CD4-positive, alpha-beta memory T cell (primary cell): ENCODE results near the gene GLRX5. TPM values are rescaled to one million over a fixed set of nuclear protein-coding genes. Genes with fewer than 3 reads are reported as not detected.

Experiments
- CTCF ChIA-PET: fragments of 350-600 bp; sonication (Branson Sonifier 250); formaldehyde crosslinking; loops from one replicate; lab custom pipeline; 2021; ENCODE audit warnings: inconsistent platforms; ENCODE audit not compliant: partially characterized antibody; lab: Charles Lee
- POLR2A ChIA-PET: fragments of 350-600 bp; sonication (Branson Sonifier 250); formaldehyde crosslinking; loops from one replicate; lab custom pipeline; 2021; ENCODE audit not compliant: partially characterized antibody; lab: Charles Lee
- DNase-seq, 5 donors: peaks; one replicate each; pipeline versions ENCODE4 v3.0.0 to v3.0.0-alpha.2; 2020 to 2022; ENCODE audit warnings: mixed read lengths in 1 of 5
- H3K27ac ChIP-seq: one replicate; pipeline ENCODE4 v1.7.0; 2013; ENCODE audit warnings: low read depth, low read length
- H3K27me3 ChIP-seq: 2 replicates; pipeline ENCODE4 v1.7.0; 2013; ENCODE audit warnings: mild to moderate bottlenecking, low read length, moderate library complexity; ENCODE audit not compliant: insufficient read depth
- H3K36me3 ChIP-seq: 2 replicates; pipeline ENCODE4 v1.7.0; 2013; ENCODE audit warnings: mild to moderate bottlenecking, low read length, moderate library complexity; ENCODE audit not compliant: insufficient read depth
- H3K4me1 ChIP-seq: 2 replicates; pipeline ENCODE4 v1.7.0; 2013; ENCODE audit warnings: mild to moderate bottlenecking, low read length, moderate library complexity; ENCODE audit not compliant: insufficient read depth
- H3K4me3 ChIP-seq, 2 donors: one replicate each; pipeline ENCODE4 v1.7.0; 2013; ENCODE audit warnings: low read length in 2 of 2, mild to moderate bottlenecking in 1 of 2
- H3K9me3 ChIP-seq, 2 donors: one replicate each; pipeline ENCODE4 v1.7.0; 2013; ENCODE audit warnings: low read length in 2 of 2, control low read depth in 1 of 2; ENCODE audit not compliant: control insufficient read depth in 1 of 2
- H3K27ac Mint-ChIP-seq, 7 donors: one replicate each; pipeline ENCODE4 v1.8.0; 2020 to 2021; ENCODE audit warnings: mixed read lengths in 7 of 7, mild to moderate bottlenecking in 6 of 7, inconsistent platforms in 3 of 7, moderate library complexity in 3 of 7
- H3K27me3 Mint-ChIP-seq, 2 donors: one replicate each; pipeline ENCODE4 v1.8.0; 2020 to 2021; ENCODE audit warnings: mixed read lengths in 2 of 2
- H3K36me3 Mint-ChIP-seq, 2 donors: one replicate each; pipeline ENCODE4 v1.8.0; 2020 to 2021; ENCODE audit warnings: mixed read lengths in 2 of 2, inconsistent platforms in 1 of 2, mild to moderate bottlenecking in 1 of 2
- H3K4me1 Mint-ChIP-seq, 4 donors: one replicate each; pipeline ENCODE4 v1.8.0; 2020 to 2021; ENCODE audit warnings: mixed read lengths in 4 of 4, mild to moderate bottlenecking in 1 of 4
- H3K4me3 Mint-ChIP-seq, 8 donors: one replicate each; pipeline ENCODE4 v1.8.0; 2020 to 2021; ENCODE audit warnings: mixed read lengths in 8 of 8, mild to moderate bottlenecking in 7 of 8, moderate library complexity in 6 of 8, inconsistent platforms in 3 of 8
- H3K9me3 Mint-ChIP-seq, 8 donors: one replicate each; pipeline ENCODE4 v1.8.0; 2020 to 2021; ENCODE audit warnings: mixed read lengths in 8 of 8, mild to moderate bottlenecking in 5 of 8, inconsistent platforms in 3 of 8, moderate library complexity in 1 of 8
- intact Hi-C: fragments of 100-400 bp; cut with micrococcal nuclease; formaldehyde crosslinking; loops from one replicate; pipeline ENCODE4 v1.15.1; 2023
- polyA plus RNA-seq, 2 donors: library from polyadenylated mRNA; unstranded; fragments of 300-500 nt; fragmentation: Illumina TruSeq; gene quantifications; one replicate each; pipeline ENCODE4 v1.2.3, GENCODE V29; 2021
- total RNA-seq, 2 experiments: library from RNA; stranded (reverse); gene quantifications; one replicate each; pipeline ENCODE4 v1.2.3, GENCODE V29; 2021

Gene GLRX5
- total and polyA plus RNA-seq, 4 experiments from 2014 or later: 17.6 to 74.7 (median 39.5) TPM

- no peak overlapping the region for H3K4me3 ChIP-seq
- ChIA-PET CTCF (interaction anchor here (1.0 to 1.8 kb wide), 6 partner anchors 10 to 431 kb away, joined by 3 to 8 read pairs (median 4); no protein-coding TSS in a partner anchor), POLR2A (no interaction called here)
- Mint-ChIP-seq H3K27me3 (peaks cover 2 to 5% of the 10 kb centered on the region in 2 donors), H3K4me1 (peaks cover 3 to 5% (median 4%) of the 10 kb centered on the region in 4 donors), H3K9me3 (peaks cover 0 to 2% (median 0%) of the 10 kb centered on the region in 8 donors), H3K36me3 (no peaks in the 10 kb centered on the region), H3K4me3 (no peak overlapping the region), H3K27ac (no peak overlapping the region)
- no peaks in the 10 kb centered on the region for H3K27me3 ChIP-seq
- DNase-seq: no peak
- no peaks in the 10 kb centered on the region for H3K9me3 ChIP-seq
- no peak overlapping the region for H3K27ac ChIP-seq
- no peaks in the 10 kb centered on the region for H3K36me3 ChIP-seq
- intact Hi-C loops: loop anchor here (10.0 kb wide), 1 partner anchor 862 kb away; no protein-coding TSS in a partner anchor
- no peaks in the 10 kb centered on the region for H3K4me1 ChIP-seq
Observed at GRCh38 chr14:95562892-95563685, 28.2 kb downstream of the GLRX5 start.

DNA sequence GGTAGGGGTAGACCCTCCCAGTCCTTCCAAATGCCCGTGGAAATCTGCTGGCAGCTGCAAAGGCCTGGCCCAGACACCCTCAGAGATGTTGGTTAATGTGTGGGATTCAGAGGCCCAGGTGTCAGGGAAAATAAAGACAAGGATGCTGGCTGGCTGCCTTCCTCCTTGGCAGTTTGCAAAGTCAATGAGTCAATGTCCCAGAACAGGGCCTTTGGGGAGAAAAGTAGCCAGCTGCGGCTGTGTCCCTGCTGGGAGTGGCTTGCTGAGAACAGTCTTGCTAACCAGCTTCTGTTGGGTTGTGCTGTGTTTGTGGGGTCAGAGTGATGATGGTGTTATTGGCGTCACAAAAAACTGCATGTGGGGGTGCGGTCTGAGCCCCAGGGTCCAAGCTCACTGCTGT lies 29.2 kb downstream of the GLRX5 start:
- Histone ChIP-seq H3K27me3 (no peaks in the 10 kb centered on the region), H3K27ac (no peak overlapping the region), H3K4me3 (no peak overlapping the region), H3K36me3 (no peaks in the 10 kb centered on the region), H3K4me1 (no peaks in the 10 kb centered on the region), H3K9me3 (no peaks in the 10 kb centered on the region)
- Mint-ChIP-seq H3K9me3 (no peaks in the 10 kb centered on the region), H3K4me1 (peaks cover 3 to 5% (median 4%) of the 10 kb centered on the region in 4 donors), H3K27me3 (peaks cover 2 to 5% of the 10 kb centered on the region in 2 donors), H3K4me3 (no peak overlapping the region), H3K36me3 (no peaks in the 10 kb centered on the region), H3K27ac (no peak overlapping the region)
- DNase-seq: no peak
- intact Hi-C loops: loop anchor here (10.0 kb wide), 1 partner anchor 861 kb away; no protein-coding TSS in a partner anchor
- POLR2A ChIA-PET: no interaction called here
- CTCF ChIA-PET: interaction anchor here (0.9 to 1.6 kb wide), 3 partner anchors 9 to 210 kb away, joined by 3 to 4 read pairs (median 3); no protein-coding TSS in a partner anchor

DNA sequence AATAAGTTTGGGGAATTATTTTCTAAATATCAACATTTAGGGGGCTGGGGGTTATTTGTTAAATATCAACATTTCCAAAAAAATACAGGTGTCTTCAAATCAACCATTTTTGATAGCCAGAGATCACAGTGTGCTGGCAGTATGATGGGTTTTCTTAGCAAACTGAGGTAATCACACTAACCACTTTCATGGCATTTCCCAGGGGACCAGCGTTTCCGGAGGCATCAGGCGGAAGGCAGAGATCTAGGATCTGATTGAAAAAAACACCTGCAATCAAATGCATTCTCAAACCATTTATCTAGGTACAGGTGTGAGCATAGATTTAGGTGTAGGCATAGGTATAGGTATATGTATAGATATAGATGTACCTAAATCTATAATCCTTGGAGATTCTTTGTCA lies 34.6 kb downstream of the GLRX5 start:
- H3K27me3 Mint-ChIP-seq: peaks cover 4 to 7% of the 10 kb centered on the region in 2 donors
- H3K9me3 Mint-ChIP-seq: no peaks in the 10 kb centered on the region
- DNase-seq: no peak
- H3K27me3 ChIP-seq: no peaks in the 10 kb centered on the region
- H3K4me3 ChIP-seq: no peak overlapping the region
- POLR2A ChIA-PET: no interaction called here
- no peaks in the 10 kb centered on the region for H3K4me1 ChIP-seq
- H3K27ac ChIP-seq: no peak overlapping the region
- no peaks in the 10 kb centered on the region for H3K36me3 Mint-ChIP-seq
- H3K9me3 ChIP-seq: no peaks in the 10 kb centered on the region
- intact Hi-C loops: loop anchor here (10.0 kb wide), 1 partner anchor 855 kb away; no protein-coding TSS in a partner anchor
- CTCF ChIA-PET: no interaction called here
- H3K4me3 Mint-ChIP-seq: no peak overlapping the region
- H3K27ac Mint-ChIP-seq: no peak overlapping the region
- no peaks in the 10 kb centered on the region for H3K36me3 ChIP-seq
- no peaks in the 10 kb centered on the region for H3K4me1 Mint-ChIP-seq

DNA sequence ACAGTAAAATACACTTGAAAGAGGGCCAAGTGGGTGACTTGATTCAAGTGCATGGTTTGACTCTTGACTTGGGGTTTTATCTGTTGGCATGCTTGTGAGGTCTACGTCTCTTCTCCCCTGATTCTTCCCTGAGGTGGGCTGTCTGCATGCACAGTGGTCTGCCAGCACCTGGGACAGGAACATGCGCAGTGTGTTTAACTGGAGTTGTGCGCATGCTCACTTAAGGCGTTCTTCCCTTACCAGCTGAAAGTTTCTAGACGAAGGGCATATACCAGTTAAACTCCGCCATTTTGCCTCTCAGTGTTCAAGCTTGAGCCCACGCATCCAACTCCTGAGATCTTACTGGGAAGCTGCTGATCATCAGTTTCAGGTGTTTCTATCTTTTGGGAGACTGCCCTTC lies 38.5 kb downstream of the GLRX5 start:
- intact Hi-C loops: no loop called here
- Mint-ChIP-seq H3K4me1 (no peaks in the 10 kb centered on the region), H3K4me3 (no peak overlapping the region), H3K9me3 (no peaks in the 10 kb centered on the region), H3K36me3 (no peaks in the 10 kb centered on the region), H3K27ac (no peak overlapping the region), H3K27me3 (peaks cover 6 to 9% of the 10 kb centered on the region in 2 donors)
- ChIA-PET POLR2A (no interaction called here), CTCF (interaction anchor here (1.9 kb wide), 1 partner anchor 9 kb away, joined by 4 read pairs; no protein-coding TSS in a partner anchor)
- Histone ChIP-seq H3K4me1 (no peaks in the 10 kb centered on the region), H3K9me3 (no peaks in the 10 kb centered on the region), H3K36me3 (no peaks in the 10 kb centered on the region), H3K27ac (no peak overlapping the region), H3K4me3 (no peak overlapping the region), H3K27me3 (no peaks in the 10 kb centered on the region)
- DNase-seq: no peak

DNA sequence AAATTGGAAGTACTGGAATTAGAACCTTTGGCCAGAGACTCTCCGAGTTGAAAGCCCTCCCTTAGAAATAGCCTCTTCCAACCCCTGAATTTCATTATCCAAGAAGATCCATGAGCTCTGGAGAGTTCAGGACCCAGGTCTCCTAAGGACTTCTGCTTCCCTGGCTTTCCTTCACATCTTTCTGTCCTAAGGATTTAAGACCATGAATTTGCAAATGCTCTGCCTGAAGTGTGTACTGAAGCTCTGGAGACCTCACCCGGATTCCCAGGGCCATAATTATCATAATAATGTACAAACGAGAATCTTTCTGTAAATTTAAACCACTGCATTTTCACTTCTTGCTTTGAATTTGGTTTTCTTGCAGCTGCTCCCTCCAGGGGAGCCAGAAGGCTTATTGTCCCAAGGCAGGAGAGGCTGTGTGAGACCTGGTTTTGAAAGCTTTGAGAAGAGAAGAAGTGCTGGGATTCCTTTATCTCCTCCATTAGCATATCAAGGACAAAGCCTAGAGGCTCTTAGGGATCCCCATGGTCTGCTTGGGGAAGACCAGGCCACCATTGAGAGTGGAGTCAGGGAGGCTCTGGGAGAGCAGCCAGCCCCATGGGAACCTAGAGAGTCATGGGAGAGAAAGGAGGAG lies 41.1 kb downstream of the GLRX5 start:
- no peak overlapping the region for H3K27ac ChIP-seq
- Mint-ChIP-seq H3K4me1 (no peaks in the 10 kb centered on the region), H3K27ac (no peak overlapping the region), H3K9me3 (no peaks in the 10 kb centered on the region), H3K27me3 (peaks cover 6 to 9% of the 10 kb centered on the region in 2 donors), H3K36me3 (no peaks in the 10 kb centered on the region), H3K4me3 (no peak overlapping the region)
- intact Hi-C loops: no loop called here
- DNase-seq: no peak
- no peaks in the 10 kb centered on the region for H3K36me3 ChIP-seq
- H3K4me1 ChIP-seq: no peaks in the 10 kb centered on the region
- H3K9me3 ChIP-seq: no peaks in the 10 kb centered on the region
- POLR2A ChIA-PET: no interaction called here
- CTCF ChIA-PET: interaction anchor here (1.0 kb wide), 1 partner anchor 14 kb away, joined by 3 read pairs; no protein-coding TSS in a partner anchor
- H3K4me3 ChIP-seq: no peak overlapping the region
- no peaks in the 10 kb centered on the region for H3K27me3 ChIP-seq

DNA sequence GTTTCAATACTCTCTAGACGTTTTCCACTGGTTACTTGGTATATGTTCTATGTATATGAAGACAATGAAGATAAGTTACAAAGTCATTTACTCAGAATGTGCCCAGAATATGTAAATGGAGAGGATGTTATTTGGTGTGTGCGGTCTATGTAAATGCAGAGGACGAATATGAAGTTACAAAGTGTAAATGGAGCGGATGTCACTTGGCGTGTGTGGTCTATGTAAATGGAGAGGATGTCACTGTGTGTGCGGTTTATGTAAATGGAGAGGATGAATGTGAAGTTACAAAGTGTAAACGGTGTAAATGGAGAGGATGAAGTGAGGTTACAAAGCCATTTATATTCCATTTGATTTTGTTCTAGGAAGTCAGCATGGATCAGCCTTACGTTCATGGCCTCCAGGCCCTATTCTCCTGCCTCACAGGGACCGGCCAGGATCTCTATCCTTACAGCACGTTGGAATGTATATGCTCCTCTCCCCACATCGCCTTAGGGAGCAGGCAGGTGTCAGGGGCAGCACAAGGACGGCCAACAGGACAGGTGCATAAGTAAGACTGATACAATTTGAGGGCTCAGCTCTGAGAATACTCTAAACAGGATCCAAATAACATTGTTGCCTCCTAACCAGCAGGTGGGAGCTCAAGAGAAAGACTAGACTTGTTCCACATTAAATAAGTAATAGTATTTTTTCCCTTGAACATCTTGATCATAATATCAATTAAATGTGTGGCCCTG lies 42.4 kb downstream of the GLRX5 start:
- H3K4me1 Mint-ChIP-seq: no peaks in the 10 kb centered on the region
- Histone ChIP-seq H3K27ac (no peak overlapping the region), H3K4me3 (no peak overlapping the region), H3K9me3 (no peaks in the 10 kb centered on the region), H3K4me1 (no peaks in the 10 kb centered on the region), H3K36me3 (no peaks in the 10 kb centered on the region), H3K27me3 (no peaks in the 10 kb centered on the region)
- H3K27ac Mint-ChIP-seq: peak overlapping the region in 1 of 7 donors; percentile 2
- DNase-seq: peak in 1 of 5 donors; percentile 2
- H3K36me3 Mint-ChIP-seq: no peaks in the 10 kb centered on the region
- intact Hi-C loops: no loop called here
- ChIA-PET CTCF (no interaction called here), POLR2A (no interaction called here)
- no peak overlapping the region for H3K4me3 Mint-ChIP-seq
- H3K27me3 Mint-ChIP-seq: peaks cover 3 to 9% of the 10 kb centered on the region in 2 donors
- no peaks in the 10 kb centered on the region for H3K9me3 Mint-ChIP-seq

DNA sequence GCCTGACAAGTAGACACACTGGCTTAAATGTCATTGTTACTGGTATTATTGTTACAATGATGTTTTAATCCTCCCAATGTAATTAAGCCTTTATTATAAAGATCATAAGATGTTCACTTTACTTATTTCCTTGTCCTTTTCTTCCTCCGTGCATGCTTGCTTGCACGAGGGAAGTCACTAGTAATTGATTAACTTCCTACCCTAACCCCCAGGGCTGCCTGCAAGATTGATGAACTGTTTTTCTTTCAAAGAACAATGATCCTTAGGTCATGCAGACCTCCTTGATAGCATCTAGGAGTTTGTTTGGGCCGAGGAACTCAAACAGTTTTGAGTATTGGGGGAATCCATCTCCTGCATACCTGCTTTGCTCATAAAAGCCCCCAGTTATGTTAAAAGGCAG lies 43.0 kb downstream of the GLRX5 start:
- ChIA-PET POLR2A (no interaction called here), CTCF (no interaction called here)
- Histone ChIP-seq H3K4me1 (no peaks in the 10 kb centered on the region), H3K4me3 (no peak overlapping the region), H3K36me3 (no peaks in the 10 kb centered on the region), H3K9me3 (no peaks in the 10 kb centered on the region), H3K27ac (no peak overlapping the region), H3K27me3 (no peaks in the 10 kb centered on the region)
- Mint-ChIP-seq H3K27me3 (peaks cover 2 to 8% of the 10 kb centered on the region in 2 donors), H3K4me3 (no peak overlapping the region), H3K27ac (no peak overlapping the region), H3K9me3 (no peaks in the 10 kb centered on the region), H3K36me3 (no peaks in the 10 kb centered on the region), H3K4me1 (no peaks in the 10 kb centered on the region)
- no peak for DNase-seq
- intact Hi-C loops: no loop called here
